GM15510 (cell line): ENCODE results near the gene IFT20.
A peak's percentile ranks its signal among the peaks of the same experiment; 100 is the strongest.

Experiments used
- POLR2A ChIP-seq: IDR thresholded peaks from 3 replicates; pipeline ENCODE4 v1.6.1; 2011; ENCODE audit warnings: borderline replicate concordance; ENCODE audit not compliant: insufficient read length; ENCODE audit errors: extremely low read depth

Gene IFT20

DNA sequence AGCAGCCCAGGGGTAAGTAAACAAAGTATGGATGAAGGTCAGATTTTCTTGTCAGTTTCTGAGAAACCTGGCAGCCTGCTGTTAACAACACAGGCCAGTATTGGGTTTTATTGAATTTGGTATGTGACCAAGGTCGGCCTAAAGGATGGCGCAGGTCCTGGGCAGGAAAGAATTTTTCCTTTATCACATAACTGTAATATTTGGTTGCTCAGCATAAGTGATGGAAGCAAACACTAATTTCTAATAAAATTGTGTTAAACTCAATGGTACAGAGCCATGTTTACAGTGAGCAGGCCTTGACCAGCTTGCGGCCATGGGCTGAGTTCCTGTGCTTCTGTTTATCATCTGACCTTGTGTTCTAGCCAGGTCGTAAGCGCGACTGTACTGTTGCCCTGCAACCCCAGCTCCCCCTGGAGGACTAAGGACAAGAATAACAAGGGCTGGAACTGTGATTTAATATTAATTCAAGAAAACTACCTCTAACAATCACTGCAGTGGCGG is 11.5 kb upstream of the IFT20 start:
- no peak for TF ChIP-seq POLR2A

DNA sequence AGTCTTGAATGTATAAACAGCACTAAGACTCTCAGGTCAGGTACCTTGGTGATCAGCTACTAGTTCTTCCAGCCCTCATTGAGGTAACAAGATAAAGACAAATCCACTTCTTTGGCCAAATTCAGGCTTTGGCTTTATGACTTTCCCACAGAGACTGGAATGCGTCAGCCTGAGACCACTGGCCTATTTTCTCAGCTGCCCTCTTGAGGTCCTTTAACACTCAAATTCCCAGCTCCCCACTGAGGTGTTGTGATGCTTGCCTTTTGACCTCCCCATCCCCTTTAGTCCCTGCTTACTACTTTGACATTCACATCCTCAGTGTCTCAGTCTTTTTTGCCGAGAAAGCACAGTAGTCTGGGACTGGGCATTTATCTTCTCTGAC is 10.9 kb upstream of the IFT20 start:
- no peak for TF ChIP-seq POLR2A

DNA sequence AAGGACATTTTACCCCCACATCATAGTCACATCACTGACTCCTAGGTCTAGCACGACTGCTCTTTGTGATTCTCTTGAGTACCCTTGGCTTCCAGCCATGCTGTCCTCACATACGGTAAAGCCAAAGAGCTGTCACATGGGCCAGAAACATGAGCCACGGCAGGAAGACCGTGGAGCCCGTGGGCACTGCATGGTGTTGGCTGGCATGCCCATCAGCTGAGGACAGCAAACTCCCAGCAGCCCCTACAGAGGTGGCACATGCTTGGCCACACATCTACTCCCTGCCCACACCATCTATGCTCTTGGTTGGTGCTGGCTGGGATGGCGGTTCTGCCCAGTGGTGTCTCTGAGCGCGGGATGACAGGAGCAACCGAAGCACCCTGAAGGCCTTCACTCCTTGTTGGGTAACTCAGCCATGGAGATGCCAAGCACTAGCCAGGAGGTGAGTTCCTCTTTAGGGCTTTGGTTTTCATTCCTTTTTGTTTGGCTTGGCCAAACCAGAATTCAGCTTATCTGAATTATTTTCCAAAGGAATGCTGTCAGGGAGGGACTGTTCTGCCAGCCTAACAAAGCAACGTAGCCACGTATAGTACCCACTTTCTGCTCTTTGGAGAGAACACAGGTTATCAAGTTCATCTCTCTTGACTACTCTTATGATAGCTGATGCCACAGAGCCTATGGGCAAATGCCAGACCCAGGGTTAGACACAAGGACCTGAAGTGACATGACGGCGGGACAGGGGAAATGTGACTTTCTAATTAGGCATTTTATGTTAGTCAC is 10.3 kb upstream of the IFT20 start:
- TF ChIP-seq POLR2A, result peak; percentile 17

DNA sequence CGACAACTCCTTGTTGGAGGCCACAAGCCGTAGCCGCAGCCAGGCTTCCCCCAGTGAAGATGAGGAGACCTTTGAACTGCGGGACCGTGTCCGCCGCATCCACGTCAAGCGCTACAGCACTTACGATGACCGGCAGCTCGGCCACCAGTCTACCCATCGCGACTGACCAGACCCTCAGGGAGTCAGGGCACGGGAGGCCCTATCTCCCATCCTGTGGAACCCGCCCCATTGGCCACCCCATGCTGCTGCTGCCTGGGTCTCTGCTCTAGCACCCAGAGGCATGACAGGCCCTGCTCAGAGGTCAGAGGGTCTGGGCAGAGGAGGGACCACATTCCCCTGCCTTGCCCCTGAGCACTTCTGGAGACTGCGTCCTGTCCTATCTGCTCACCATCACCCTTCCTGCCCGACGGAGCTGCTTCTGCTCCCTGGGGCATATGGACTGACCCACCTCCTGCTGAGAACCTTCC is 9.2 kb upstream of the IFT20 start:
- TF ChIP-seq POLR2A, result no peak

DNA sequence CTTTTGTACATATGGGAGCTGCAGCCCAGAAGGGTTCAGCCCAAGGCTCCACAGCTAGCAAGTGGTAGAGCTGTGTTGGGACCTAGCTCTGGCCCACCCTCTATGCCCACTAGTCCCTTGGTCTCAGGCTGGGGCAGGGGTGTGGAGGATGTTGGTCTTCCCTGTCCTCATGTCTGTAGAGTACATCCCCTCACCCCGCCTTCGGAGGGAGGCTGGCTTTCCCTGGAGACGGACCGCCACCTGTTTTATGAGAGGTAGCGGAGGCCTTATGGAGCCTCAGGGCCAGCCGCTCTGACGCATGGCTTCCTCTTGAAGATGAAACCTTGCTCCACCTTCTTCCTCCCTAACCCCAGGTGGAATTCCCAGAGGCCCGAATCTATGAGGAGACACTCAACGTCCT is 8.7 kb upstream of the IFT20 start:
- no peak for TF ChIP-seq POLR2A

DNA sequence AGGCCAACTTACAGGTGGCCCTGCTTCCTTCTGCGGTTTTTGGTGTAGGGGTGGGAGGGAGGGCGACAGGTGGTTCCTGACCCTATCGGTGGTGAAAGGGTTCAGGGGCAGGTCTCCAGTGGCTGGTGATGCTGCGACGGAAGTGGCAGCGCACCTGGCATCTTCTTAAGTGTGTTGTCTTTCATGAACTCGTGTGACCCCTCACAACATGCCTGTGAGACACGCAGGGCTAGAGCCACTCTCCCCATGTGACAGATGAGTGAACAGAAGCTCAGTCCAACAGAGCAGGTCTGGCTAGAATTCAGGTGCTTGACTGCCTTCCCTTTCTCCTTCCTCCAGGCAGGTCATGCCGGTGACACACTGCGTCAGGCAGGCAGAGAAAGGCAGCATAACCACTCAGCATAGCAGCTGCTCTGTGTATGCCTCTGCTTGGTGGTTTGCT is 8.2 kb upstream of the IFT20 start:
- no peak for TF ChIP-seq POLR2A

DNA sequence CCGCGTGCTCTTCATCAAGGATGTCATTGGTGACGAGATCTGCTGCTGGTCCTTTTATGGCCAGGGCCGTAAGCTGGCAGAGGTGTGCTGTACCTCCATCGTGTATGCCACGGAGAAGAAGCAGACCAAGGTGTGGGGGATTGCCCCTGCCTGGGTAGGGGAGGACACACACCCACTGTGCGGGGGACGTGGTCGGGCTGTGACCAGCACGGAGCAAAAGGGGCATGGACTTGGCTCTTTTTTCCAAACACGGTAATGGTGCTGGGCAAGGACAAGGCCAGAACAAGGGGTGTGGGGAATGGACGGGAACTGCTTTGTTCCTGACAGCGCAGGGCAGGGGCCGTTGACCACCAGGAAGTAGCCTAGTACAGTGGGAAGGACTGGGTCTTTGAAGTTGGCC is 7.0 kb upstream of the IFT20 start:
- no peak for TF ChIP-seq POLR2A

DNA sequence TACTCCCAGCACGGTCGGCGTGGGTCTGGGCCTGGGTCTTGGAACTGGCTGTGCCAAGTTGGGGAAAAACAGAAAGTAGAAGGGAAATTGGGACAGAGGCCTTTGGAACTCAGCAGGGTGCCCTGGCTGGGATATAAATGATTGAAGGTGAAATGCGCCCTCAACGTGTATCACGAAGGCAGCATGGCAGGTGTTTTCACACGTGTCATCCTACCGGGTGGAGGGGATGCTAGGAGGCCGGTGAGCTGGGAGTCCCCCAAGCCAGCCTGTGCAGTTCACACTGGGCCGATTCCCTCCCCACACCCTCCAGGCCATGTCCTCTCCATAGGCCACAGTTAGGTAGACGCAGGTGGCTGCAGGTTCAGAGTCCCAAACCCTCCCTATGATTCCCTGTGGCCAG is 6.2 kb upstream of the IFT20 start:
- TF ChIP-seq POLR2A, result no peak

DNA sequence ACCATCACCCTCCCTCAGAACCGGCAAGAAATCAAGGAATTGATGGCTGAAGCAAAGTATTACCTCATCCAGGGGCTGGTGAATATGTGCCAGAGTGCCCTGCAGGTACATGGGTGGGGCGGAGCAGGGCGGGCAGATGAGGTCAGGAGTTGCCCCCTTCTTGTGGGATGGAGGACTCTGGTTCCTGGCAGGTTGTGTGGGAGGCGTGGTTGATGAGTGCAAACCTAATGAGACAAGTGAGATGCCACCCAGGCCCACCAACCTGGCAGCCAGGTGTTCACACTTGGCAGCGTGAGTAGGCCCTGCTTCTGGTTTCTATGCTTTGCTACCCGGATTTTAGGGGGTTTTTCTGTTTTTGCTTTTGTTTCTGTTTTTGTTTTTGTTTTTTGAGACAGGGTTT is 5.1 kb upstream of the IFT20 start:
- no peak for TF ChIP-seq POLR2A

DNA sequence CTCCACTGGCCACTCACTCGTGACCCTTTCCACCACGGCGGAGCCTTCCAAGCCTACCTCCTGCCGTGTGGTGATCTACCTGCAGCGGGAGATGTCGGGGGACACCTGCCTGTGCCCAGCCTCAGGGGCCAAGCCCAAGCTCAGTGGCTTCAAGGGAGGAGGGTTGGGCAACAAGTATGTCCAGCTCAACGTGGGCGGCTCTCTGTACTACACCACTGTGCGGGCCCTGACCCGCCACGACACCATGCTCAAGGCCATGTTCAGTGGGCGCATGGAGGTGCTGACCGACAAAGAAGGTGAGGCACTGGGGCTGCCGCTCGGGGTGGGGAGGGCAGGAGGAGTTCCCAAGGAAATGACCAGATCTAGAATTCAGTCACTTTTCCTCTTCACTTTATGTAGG is 4.2 kb upstream of the IFT20 start:
- TF ChIP-seq POLR2A, result no peak

DNA sequence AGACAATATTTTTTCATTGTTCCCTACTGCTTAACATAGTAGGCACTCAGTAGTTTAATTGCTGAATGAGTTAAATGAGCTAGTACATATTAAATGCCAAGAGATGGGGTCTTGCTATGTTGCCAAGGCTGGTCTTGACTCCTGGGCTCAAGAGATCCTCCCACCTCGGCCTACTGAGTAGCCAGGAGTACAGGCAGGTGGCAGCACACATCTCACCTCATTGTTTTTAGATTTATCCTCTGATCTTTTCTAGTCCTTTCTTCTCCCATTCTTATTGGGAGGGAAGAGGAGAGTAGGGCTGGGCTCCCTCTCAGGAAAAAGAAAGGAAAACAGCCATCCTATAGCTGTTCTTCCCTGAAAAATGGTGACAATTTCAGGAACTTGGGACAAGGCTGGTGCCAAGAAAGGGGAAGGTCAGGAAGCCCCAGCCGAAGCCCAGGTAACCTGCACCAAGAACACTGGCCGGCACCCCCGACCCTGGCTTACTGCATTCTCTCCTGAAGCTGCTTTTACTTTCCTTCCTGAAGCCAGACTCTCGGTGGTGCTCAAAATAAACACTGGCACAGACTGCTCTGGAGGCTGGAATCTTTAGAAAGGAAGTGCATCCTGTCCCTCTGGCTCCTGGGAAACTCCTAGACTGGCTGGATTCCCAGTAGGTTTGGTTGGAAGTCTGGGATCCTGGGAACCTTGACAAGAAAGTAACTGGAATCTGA is 2.9 kb upstream of the IFT20 start:
- no peak for TF ChIP-seq POLR2A

DNA sequence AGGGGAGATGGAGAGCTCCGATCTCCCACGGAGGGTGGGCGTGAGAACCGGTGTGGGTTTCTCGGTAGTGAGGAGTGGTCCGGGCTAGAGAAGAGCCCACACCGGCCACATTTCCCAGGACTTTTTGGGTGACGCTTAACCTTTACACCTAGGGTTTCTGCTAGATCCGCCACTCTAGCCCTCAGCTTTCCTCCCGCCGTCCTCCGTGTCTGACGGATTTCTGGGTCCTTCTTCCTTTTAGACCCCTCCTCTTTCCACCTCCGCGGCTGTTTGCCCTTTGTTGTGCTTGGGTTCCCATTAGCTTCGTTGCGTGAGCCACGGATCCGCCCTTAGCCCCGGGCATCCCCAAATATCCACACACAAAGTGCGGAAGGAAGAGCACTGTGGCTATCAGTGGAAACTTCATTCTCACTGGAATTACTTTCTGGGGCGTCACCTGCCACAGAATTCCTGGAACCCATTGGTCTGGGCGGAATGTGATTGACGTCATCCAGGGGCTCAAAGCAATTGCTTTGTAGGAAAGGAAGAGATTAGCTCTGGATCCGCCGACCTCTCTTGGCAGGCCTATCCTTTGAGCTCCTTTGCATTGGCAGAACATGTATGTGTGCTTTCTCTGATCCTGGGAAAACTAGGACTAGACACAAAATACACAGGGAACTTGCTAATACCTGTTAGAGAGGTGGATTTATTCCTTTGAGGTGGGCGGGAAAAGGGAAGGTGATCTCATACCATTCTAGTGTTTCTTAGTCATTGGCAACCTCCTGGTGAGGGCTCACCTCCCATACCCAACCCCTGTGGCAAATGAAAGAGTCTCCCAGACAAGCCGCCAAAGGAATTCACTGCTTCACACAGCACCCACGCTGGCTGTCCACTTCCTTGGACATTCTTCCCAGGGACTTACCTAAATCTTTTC is 943 bp upstream of the IFT20 start:
- no peak for TF ChIP-seq POLR2A

DNA sequence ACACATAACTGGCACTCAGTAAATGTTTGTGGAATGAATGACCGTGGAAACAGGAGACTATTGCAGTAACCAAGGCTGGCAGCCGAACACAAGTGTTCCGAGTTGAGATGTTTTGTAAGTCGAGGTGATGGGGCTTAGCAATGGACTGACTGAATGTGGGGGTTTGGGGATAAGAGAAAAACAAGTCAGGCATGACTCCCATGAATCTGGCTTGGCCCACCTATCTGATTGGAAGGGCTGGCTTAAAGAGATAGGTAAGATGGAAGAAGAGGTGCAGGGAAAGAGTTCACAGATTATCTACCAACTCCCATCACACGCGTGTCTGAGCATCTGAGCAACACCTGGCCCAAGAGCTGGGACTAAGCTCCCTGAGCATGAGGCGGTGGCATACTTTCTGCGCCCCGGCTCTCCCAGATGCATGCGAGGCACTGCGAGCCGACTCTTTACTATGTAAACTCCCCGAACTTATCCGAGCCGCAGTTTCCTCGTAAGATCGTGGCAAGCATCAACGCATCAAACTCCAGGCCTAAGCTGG is 539 bp downstream of the IFT20 start:
- TF ChIP-seq POLR2A, result no peak

DNA sequence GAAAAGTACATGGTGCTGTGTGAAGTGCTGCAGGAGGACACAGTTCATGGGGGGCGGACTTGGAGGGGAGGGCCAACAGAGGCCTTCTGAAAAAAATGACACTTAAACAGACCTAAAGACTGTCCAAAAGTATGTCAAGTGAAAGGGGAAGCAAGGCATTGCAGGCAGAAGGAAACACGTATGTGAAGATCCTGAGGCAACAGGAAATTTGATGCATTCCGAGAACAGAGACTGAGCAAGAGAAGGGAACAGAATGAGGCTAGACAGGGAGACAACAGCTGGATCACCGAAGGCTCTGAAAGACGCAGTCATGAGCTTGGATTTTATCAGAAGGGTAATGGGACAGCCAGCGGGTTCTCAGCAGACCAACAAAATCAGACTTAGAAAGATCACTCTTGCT is 1.1 kb downstream of the IFT20 start:
- TF ChIP-seq POLR2A, result no peak
